ENCODE data around the gene ABHD17A.
A peak's percentile ranks its signal among the peaks of the same experiment; 100 is the strongest.
"Not testable (repeated sequence)": the region's sequence is repeated elsewhere in the genome, so short reads cannot be mapped to it uniquely, and the experiment has no call there.

Gene ABHD17A

GRCh38 chr19:1883784-1884183, 1.5 kb downstream of the ABHD17A start:
- peak overlapping the region; percentile 58 for H3K4me3 ChIP-seq (ENCODE audit: severe bottlenecking)
- H3K4me1 ChIP-seq (ENCODE audit: insufficient read depth, poor library complexity, severe bottlenecking) = no peaks in the 10 kb centered on the region
- no peaks in the 10 kb centered on the region for H3K27me3 ChIP-seq (ENCODE audit: insufficient read depth, poor library complexity, severe bottlenecking)
- peak overlapping the region; percentile 56 for H3K27ac ChIP-seq (ENCODE audit: poor library complexity, severe bottlenecking)
- DNase-seq (ENCODE audit: low spot score) (no peak), ATAC-seq (ENCODE audit: low read depth) (no peak)
- no peak for TF ChIP-seq CTCF (IDR thresholded peaks at IDR 0.05; ENCODE audit: poor library complexity, severe bottlenecking)
- H3K9me3 ChIP-seq (ENCODE audit: severe bottlenecking) = no peaks in the 10 kb centered on the region
- peaks cover 3% of the 10 kb centered on the region; the same call in 1 of the 2 replicates for H3K36me3 ChIP-seq (ENCODE audit: low read depth)

- H3K9me3 ChIP-seq (ENCODE audit: severe bottlenecking) = no peaks in the 10 kb centered on the region
- H3K4me1 ChIP-seq (ENCODE audit: insufficient read depth, poor library complexity, severe bottlenecking) = no peaks in the 10 kb centered on the region
- ATAC-seq (ENCODE audit: low read depth) (no peak), DNase-seq (ENCODE audit: low spot score) (no peak)
- no peaks in the 10 kb centered on the region for H3K27me3 ChIP-seq (ENCODE audit: insufficient read depth, poor library complexity, severe bottlenecking)
- H3K27ac ChIP-seq (ENCODE audit: poor library complexity, severe bottlenecking) = no peak overlapping the region
- H3K4me3 ChIP-seq (ENCODE audit: severe bottlenecking) = no peak overlapping the region
- peaks cover 3% of the 10 kb centered on the region; the same call in 1 of the 2 replicates for H3K36me3 ChIP-seq (ENCODE audit: low read depth)
- TF ChIP-seq CTCF (IDR thresholded peaks at IDR 0.05; ENCODE audit: poor library complexity, severe bottlenecking) = no peak
Observed at GRCh38 chr19:1882786-1883692, 2.3 kb downstream of the ABHD17A start.

- no peaks in the 10 kb centered on the region for H3K4me1 ChIP-seq (ENCODE audit: insufficient read depth, poor library complexity, severe bottlenecking)
- no peak overlapping the region for H3K4me3 ChIP-seq (ENCODE audit: severe bottlenecking)
- ATAC-seq (ENCODE audit: low read depth) (no peak), DNase-seq (ENCODE audit: low spot score) (no peak)
- no peak overlapping the region for H3K27ac ChIP-seq (ENCODE audit: poor library complexity, severe bottlenecking)
- peaks cover 3% of the 10 kb centered on the region; the same call in 1 of the 2 replicates for H3K36me3 ChIP-seq (ENCODE audit: low read depth)
- H3K27me3 ChIP-seq (ENCODE audit: insufficient read depth, poor library complexity, severe bottlenecking) = no peaks in the 10 kb centered on the region
- H3K9me3 ChIP-seq (ENCODE audit: severe bottlenecking) = no peaks in the 10 kb centered on the region
- TF ChIP-seq CTCF (IDR thresholded peaks at IDR 0.05; ENCODE audit: poor library complexity, severe bottlenecking) = no peak
Observed at GRCh38 chr19:1882089-1882785, 3.1 kb downstream of the ABHD17A start.

- H3K36me3 ChIP-seq (ENCODE audit: low read depth); H3K4me3 ChIP-seq (ENCODE audit: severe bottlenecking); ATAC-seq (ENCODE audit: low read depth); H3K4me1 ChIP-seq (ENCODE audit: insufficient read depth, poor library complexity, severe bottlenecking); DNase-seq (ENCODE audit: low spot score); H3K27me3 ChIP-seq (ENCODE audit: insufficient read depth, poor library complexity, severe bottlenecking); H3K9me3 ChIP-seq (ENCODE audit: severe bottlenecking); H3K27ac ChIP-seq (ENCODE audit: poor library complexity, severe bottlenecking): not testable (repeated sequence)
Observed at GRCh38 chr19:1881393-1882088, 3.8 kb downstream of the ABHD17A start.
